IMR-90 (cell line): Measurements from ENCODE around the gene MYO1D.

ENCODE experiments used
- BHLHE40 ChIP-seq: fragments of 150-350 bp; IDR thresholded peaks from 2 replicates; pipeline ENCODE4 v1.6.1; 2016; ENCODE audit warnings: mild to moderate bottlenecking, low read depth, low read length
- CEBPB ChIP-seq: IDR thresholded peaks from 2 replicates; pipeline ENCODE4 v1.6.1; 2012; ENCODE audit warnings: low read depth, low read length, improper control_type of control experiment
- CHD1 ChIP-seq: IDR thresholded peaks from 2 replicates; pipeline ENCODE4 v1.6.1; 2012; ENCODE audit warnings: low read depth, low read length, improper control_type of control experiment
- CTCF ChIP-seq: conservative IDR thresholded peaks from 2 replicates; pipeline ENCODE4 v1.5.1; 2012; ENCODE audit warnings: mild to moderate bottlenecking, low read depth, low read length, improper control_type of control experiment
- FOS ChIP-seq: fragments of 150-350 bp; IDR thresholded peaks from 2 replicates; pipeline ENCODE4 v1.6.1; 2016; ENCODE audit warnings: low read depth, low read length
- MAFK ChIP-seq: IDR thresholded peaks from 2 replicates; pipeline ENCODE4 v1.6.1; 2012; ENCODE audit warnings: low read depth, low read length, improper control_type of control experiment
- MAZ ChIP-seq: IDR thresholded peaks from 2 replicates; pipeline ENCODE4 v1.6.1; 2012; ENCODE audit warnings: low read depth, mild to moderate bottlenecking, low read length, improper control_type of control experiment, moderate library complexity, borderline replicate concordance
- POLR2A ChIP-seq: IDR thresholded peaks from 2 replicates; pipeline ENCODE4 v1.6.1; 2012; ENCODE audit warnings: mild to moderate bottlenecking, low read depth, low read length
- RAD21 ChIP-seq: IDR thresholded peaks from 2 replicates; pipeline ENCODE4 v1.6.1; 2012; ENCODE audit warnings: low read length, improper control_type of control experiment
- RCOR1 ChIP-seq: IDR thresholded peaks from 2 replicates; pipeline ENCODE4 v1.6.1; 2012; ENCODE audit warnings: mild to moderate bottlenecking, low read length, improper control_type of control experiment; ENCODE audit not compliant: insufficient replicate concordance
- RFX5 ChIP-seq: IDR thresholded peaks from 2 replicates; pipeline ENCODE4 v1.8.0; 2012; ENCODE audit warnings: low read depth, mild to moderate bottlenecking, low read length, moderate library complexity
- SMC3 ChIP-seq: fragments of 150-350 bp; IDR thresholded peaks from 2 replicates; pipeline ENCODE4 v1.6.1; 2016; ENCODE audit warnings: low read depth, mild to moderate bottlenecking, antibody characterized with exemption, low read length, moderate library complexity
- USF2 ChIP-seq: fragments of 150-350 bp; IDR thresholded peaks from 2 replicates; pipeline ENCODE4 v1.6.1; 2017; ENCODE audit warnings: mild to moderate bottlenecking, antibody characterized with exemption, low read length, low read depth

- TF ChIP-seq CTCF (no peak), POLR2A (no peak), RAD21 (no peak), MAZ (no peak), RFX5 (no peak), CHD1 (no peak), BHLHE40 (no peak), USF2 (no peak), MAFK (no peak), SMC3 (no peak), RCOR1 (no peak), CEBPB (no peak), FOS (no peak)
Observed at GRCh38 chr17:32688221-32688620, 188.7 kb downstream of the MYO1D start.
